Daoy (cell line): ENCODE data around the gene AFDN. TPM values are rescaled to one million over a fixed set of nuclear protein-coding genes. Genes with fewer than 3 reads are reported as not detected.

Experiments used
- DNase-seq: peaks from one replicate; pipeline ENCODE4 v3.0.0-alpha.2; 2015; ENCODE audit warnings: low read depth
- total RNA-seq: library from RNA; depleted of rRNA; stranded (reverse); fragments of >200 nt; shearing (Covaris generic); gene quantifications from 2 replicates; pipeline ENCODE4 v1.2.3, GENCODE V29; 2014

AFDN gene
- total RNA-seq, 1 experiment from 2014 or later, result 19.5 TPM

DNA sequence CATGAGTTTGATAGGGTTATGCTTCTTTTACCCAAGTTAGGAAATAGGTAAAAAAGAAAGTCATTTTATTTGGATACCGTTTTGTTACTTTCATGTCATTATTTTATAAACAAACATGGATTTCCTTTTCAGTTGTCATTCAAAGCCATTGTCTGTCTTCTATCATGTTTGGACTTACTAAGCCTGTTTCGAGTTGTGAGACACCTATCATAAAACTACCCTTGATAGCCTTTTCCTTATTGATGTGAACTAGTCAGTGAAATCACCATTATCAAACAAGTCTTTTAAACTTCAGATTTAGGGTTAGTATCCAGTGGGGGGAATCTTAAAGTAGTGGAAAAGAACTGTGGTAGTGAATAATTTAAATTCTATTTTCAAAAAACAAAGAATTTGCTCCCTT is 85.8 kb downstream of the AFDN start:
- DNase-seq, result no peak

DNA sequence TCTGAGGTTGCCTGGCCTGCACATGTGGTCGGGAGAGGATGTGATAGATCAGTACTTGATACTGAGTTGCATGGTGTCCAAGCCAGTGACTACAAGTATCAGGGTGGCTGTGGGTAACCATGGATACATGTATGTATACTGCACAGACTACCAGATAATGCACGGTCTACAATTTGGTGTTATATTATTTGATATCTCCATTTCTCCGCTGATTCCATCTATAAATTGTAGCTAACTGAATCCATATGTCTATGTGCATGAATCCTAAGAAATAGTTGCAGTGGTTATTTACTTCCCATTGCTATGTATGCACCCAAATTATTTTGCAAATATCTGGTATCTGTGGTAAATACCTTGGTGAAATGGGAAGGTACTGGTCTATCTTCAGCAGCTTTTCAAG is 87.0 kb downstream of the AFDN start:
- DNase-seq, result no peak

DNA sequence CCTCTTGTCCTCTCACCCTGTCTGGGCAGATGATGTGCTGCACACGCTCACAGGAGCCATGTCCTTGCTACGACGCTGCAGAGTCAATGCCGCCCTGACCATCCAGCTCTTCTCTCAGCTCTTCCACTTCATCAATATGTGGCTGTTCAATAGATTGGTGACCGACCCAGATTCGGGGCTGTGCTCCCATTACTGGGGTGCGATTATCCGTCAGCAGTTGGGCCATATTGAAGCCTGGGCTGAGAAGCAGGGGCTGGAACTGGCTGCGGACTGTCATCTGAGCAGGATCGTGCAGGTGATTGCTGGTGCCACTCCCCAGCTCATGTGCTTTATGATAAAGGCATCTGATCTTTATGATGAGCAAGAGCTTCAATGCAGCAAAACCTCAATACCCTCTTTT is 88.4 kb downstream of the AFDN start:
- no peak for DNase-seq

DNA sequence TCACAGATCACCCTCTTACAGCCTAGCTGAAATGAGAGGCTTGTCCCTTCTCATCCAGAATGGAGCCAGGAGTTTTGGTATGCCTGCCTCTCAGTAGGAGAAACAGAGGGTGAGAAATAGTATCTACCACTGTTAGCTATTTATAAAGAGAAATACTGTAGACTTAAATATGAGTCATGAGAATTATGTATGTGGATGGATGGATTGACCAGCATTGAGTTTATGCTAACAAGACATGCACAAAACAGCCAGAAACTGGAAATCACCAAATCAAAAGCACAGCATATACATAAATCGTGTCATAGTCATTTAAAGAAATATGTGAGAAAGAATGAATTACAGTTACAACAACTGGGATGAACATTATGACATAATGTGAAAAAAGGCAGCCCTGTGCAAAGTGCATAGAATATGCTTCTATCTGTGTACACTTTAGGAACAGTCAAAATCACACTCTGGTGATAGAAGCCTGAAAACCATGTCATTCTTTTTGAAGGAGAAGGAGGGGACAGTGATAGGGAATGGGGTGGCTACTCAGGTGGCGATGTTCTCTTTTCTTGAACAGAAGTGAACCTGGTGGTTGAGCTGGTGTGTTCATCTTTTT is 90.9 kb downstream of the AFDN start:
- DNase-seq, result no peak

DNA sequence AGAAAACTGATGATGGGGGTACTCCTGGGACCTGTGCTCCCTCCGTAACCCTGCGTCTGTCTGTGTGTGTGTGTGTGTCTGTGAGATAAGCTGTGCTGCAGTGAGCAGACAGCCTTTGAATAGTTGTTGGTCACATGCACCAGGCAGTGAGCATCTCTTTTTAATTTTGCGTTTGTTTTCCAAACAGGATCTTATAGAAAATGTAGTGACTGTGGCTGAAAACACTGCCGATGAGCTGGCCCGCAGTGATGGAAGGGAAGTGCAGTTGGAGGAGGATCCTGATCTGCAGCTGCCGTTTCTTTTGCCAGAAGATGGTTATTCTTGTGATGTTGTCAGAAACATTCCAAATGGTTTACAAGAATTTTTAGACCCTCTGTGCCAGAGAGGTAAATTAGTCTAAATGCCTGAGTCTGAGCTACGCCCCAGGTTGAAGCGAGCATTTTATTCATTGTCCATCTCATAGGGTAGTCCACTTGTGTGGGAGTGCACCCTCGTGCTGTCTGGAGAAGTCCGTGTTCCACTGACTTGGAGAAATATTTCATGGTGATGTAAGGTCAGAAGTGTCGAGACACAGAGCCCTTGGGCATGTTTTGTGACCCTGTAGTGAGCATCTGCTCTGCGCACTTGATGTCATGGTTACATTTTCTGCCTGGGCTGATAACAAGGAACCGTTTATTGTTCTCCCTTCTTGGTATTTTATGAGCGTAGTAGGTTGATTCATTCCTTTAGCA is 92.0 kb downstream of the AFDN start:
- no peak for DNase-seq

DNA sequence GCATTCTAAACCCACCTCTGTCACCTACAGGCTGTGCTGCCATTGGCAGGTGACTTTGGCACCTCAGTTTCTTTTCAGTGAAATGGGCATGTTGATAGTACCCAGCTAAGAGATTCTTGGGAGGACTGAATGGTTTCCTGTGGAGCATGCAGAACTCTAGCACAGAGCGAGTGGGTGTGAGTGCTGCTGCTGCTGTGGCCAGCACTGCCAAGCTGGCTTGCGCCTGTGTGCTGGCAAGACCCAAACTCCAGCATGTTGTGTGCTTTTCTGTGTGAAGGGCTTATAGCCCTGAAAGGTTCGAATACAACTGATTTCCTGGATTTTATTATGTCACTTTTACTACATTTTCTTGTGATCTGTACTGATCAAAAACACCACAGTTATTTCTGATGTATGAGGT is 92.6 kb downstream of the AFDN start:
- no peak for DNase-seq

DNA sequence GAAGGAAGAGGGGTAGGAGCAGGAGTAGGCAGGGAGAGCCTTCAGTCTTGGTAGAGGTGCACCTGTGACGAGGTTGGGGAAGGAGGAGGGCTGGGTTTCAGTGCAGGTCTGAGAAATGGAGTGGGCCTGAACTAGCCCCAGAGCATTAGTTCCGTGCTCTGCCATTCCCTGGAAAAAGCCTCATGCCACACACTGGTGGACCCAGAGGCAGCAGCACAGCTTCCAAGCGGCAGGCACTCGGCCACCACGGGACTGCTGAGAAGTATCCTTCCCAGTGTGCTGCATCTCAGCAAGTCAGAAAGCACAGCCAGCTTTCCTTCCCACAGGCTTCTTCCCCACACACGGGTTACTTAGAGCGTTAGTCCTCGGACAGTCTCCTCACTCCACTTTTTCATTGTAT is 93.5 kb downstream of the AFDN start:
- DNase-seq, result no peak

DNA sequence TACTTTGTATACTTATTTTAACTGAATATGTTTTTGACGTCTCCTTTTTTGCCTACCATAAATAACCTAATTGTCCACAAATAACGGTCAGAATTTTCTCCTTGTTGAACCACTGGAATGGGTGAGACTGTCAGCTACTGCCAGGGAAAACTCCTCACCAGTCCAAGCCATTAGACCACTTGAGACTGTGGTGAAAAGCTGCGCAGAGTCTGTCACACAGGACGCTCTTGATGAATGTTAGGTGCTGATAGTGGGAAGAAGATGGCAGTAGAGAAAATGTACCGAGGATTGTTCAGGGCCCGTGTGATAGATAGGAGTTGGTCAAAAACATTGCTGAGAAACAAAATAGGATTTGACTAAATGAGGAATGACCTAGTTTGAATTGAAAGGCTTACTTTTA is 95.1 kb downstream of the AFDN start:
- DNase-seq, result no peak

DNA sequence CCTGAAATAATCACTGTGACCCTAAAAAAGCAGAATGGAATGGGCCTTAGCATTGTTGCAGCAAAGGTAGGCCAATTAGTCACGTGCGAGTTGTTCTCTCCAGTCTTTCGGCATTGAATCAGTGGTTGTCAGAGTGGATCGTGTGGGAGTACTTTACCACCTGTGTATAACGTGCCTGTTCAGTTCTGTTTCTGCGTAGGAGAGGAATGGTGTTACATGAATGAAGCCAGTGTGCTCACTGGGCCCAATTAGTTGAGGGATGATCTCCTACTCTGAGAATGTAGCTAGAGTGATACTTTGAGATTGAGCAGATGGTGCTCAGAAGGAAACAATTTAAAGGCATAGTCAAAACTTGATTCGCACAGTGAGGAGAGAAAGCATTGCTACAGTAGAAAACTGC is 98.3 kb downstream of the AFDN start:
- no peak for DNase-seq

DNA sequence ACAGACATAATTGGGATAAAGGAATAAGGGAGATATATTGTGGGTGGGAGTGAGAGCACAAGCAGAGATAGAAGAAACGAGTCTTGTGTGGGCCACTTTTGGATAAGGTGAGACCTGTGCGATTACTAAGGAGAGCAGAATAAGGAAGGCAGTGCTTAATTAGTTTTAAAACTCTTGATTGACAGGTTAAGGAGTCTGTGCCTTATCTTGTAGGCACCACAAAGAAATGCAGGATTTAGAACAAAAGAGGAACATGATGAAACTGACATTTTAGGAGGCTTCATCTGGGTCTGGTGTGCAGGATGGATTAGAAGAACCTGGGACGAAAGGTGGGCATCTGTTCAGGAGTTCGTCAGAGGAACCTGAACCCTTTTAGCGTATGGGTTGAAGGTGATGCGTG is 100.5 kb downstream of the AFDN start:
- no peak for DNase-seq

DNA sequence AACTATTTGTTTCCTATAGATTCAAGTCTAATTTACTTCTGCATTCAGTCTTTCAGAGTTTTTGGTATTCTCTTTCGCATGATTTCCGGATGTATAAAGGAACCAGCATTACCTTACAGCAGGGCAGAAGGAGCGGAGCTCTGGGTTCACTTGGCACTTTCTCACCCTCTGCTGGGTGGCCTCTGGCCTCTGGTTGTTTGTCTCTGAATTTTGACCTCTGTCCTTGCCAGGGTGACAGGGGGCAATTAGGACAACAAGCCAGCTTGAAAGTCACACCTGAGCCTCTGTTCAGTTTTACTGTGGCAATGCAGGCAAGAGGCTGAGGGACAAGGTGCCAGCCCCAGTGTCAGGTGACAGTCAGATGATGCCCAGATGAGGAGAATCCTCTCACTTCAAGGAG is 101.4 kb downstream of the AFDN start:
- DNase-seq, result no peak

DNA sequence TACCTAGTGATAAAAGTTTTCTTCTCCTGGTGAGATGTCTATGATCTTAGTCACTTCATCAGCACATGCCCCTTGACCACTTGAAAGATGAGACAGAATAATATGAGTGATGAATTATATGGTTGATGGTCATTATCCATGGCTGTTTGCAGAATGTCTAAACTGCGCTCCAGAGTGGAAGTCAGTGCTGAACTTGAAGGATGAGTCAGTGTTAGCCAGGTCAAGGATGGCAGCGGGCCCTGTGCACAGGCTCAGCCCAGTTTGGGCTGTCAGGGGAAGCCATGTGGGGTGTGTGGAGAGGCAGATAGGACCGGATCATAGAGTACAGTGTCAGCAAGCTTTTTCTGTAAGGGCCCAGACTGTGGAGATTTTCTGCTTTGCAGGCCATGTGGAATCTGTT is 103.6 kb downstream of the AFDN start:
- peak; percentile 46 for DNase-seq

DNA sequence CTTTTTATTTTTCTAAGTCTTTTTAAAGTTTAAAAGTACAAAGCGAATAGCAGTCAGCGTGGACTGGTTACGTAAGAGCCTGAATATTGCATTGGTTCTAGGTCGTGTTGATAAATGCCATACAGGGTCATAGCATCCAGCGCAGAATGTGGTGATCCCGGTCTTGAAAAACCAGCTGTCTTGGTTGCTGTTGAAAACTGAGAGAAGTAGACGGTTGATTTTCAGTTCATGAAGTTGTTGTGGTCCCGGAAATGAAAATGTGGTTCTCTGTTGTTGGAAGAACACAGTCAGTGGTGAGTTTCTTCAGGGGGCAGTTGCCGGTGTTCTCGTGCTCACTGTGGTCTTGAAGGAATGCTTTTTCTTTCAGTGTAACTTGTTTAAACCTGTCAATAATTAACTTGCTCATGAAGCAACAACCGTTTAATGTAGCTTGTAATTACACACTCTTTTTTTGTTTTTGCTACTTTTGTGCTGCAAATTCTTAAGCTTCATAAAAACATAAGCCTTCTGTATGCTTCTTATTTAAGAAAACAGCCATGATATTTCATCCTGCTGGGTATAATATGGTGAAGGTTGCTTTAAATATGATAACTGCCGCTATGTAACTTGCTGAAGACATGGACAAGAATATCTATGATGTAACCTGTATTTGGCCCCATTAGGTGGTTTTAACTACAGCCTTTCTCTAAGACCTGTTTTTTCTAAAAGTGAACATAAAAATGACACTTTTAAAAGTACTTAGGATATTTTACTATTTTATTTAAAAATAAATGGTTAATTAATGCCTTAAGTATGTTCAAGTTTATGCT is 106.0 kb downstream of the AFDN start:
- no peak for DNase-seq

DNA sequence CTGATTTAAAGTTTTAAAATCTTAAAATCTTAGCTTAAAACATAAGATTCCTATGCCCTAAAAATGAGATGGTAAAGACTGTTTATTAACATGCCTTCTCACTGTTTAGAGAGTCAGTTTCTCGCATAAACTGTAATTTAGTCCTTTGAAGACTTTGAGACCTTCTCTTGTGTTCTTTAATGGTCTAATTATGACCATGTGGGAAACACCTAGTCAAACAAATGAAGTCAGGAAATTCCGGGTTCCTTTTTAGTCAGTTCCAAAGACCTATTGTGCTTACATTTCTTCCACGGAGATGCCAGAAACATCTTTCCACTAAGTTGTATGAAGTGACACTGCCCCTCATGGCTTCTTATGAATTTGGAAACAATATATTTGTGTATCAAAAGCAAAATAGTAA is 106.6 kb downstream of the AFDN start:
- no peak for DNase-seq

DNA sequence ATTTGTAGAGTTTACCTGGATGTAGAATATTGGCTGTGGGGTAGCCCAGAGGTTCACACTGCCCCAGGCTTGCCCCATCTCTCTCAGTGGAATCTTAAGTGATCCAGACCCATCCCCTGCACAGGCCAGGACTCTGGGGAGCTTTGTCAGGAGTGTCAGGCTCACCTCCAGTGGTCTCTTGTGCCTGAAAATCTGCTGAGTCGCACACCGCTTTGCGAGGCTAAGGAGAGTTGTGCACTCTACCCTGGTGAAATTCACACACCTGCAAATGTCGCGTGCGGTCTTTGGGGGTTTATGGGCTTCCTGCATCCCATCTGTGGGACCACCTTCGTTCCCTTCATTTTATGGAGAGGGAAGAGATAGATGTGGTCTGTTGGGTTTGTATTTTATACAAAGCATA is 107.1 kb downstream of the AFDN start:
- no peak for DNase-seq

DNA sequence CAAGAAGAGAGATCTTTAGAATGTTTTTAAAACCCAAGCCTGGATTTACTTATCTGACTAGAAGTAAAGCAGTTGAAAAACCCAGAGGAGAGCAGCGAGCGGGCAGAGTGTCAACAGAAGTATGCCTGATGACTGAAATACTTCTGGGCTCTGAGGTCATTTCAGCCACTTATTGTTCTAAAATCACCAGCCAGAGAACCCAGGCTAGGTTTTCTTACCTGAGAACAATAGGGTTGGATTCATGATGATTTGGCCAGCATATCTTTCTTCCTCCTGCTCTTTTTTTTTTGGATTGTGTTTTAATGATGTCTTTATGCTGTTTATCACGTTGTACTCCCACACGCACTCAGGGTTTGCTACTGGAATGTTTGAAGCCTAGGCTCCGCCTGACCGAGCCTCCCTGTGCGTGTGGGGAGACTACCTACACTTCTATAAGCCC is 107.7 kb downstream of the AFDN start:
- no peak for DNase-seq

DNA sequence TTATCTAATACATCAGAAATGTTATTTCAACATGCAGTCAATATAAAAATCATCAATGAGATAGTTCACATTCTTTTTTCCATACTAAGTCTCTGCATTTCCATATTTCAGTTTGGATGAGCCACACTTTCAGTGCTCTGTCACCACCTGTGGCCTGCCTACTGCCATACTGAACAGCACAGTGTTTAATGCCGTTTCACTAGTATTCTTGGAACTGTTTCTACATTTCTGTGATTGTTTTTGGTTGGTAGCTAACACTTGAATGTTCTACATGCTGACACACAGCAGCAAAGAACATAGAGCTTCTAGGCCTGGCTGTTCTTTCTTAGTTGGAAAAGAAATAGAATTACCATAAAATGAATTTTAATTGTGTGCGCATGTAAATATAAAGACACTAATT is 109.3 kb downstream of the AFDN start:
- DNase-seq, result no peak

DNA sequence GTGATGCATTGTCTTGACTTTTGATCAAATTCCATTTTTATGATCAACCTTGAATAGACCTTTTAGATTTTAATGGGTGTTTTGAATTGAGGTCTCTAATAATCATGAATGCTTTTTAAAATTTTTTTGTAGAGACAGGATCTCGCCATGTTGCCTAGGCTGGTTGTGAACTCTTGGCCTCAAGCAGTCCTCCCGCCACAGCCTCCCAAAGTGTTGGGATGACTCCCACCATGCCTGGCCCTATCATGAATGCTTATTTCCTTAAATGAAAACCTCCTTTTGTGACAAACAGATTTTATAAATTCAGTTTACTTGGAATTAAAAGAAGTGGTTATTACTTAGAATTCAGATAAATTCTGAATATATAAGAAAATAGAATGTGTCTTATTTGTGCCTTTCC is 110.6 kb downstream of the AFDN start:
- DNase-seq, result no peak

DNA sequence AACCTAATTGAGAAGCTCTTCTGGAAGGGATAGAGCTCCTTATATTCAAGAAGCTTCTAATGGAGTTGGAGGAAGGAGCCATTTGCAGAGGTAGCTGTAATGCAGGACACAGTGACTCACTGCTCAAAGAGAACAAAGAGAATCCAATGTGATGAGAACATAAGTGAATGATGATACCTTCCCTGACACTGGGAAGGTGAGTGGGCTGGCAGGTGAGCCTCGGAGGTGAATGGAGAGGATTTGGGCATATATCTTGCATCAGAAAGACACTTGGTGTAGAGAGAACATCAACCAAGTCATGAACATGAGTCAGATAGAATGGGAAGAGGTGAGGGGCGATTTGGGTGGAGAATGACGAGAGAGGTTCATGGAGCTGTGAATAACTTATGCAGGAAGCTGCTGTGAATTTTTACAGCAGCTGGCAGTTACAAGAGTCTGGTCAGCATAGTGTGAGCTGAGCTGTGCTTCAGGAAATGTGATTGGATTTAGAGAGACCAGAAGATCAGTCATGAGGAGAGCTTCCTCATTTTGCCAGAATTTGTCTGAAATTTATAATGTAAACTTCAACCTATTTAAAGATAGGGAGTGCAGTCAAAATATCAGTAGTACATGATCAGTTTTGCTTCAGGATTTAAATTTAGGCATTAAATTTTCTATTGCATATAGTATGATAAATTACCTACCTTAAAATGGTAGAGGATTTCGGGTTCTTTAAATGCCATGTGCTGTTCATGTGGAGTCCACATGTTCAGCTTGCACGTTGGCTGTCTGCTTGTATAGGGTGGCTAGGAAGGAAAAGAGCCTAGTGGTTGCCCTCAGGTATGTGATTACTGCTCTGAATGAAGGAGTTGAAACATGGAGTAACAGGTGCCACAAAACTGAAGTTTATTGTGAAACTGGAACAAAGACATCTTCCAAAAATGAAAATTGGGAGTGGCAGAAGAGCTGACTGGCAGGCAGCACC is 111.5 kb downstream of the AFDN start:
- DNase-seq, result no peak

DNA sequence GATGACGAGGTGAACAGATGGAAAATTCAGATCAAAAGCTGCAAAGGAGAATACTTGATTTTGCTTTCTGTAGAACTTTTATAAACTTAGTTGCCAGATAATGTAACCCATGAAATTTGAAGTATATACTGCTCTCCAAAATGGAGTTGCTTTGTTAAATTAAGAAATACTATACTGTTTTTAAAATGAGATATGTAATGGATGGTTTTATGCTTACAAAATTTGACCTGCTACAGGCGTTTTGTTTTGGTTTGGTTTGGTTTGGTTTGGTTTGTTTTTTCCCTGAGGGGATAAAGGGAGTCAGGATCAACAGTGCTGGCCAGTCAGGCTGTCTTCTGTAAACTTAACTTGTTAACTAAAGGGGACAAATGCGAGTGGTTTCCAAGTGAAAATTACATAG is 115.1 kb downstream of the AFDN start:
- DNase-seq, result no peak

DNA sequence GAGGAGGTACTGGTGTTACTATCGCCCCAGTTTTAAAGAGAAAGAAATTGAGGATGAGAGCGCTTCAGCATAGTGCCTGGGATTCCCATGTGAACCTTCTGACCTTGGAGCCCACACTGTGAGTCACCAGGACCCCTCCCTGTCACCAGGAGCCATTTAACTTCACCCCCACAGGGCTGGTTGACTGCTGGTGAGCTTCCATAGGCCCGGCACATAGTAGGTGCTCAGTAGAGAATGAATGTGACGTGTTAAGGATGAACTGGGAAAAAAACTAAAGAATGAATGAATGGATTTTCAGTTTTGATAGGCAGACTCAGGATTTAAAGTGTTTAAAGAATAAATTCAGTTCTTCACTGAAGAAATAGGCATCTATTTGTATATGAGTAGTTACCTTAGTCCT is 117.4 kb downstream of the AFDN start:
- DNase-seq, result no peak

DNA sequence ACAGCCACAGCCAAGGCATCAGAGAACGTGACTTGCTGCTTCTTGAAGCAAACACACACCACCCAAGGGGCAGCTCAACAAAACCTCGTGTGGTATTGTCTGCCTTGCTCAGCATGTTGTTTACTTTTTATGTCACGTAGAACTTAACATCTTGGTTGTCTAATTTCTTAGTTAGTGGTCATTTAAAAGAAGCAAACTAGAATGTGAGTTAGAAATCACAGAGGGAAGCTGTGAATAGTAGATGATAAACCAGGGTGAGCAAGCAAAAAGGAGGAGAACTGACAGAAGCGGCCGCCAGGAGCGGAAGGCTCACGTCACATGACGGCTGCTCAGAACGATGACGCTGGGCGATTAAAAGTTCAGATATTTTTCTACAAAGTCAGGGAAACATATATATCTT is 119.3 kb downstream of the AFDN start:
- no peak for DNase-seq
